Thoracic aorta (tissue), 2 donors: ENCODE data around the gene IPO11. TPM values are rescaled to one million over a fixed set of nuclear protein-coding genes. Genes with fewer than 3 reads are reported as not detected.

Source experiments
- ATAC-seq: fragments of 150-250 bp; one replicate; pipeline ENCODE4 v1.8.0; 2017; ENCODE audit warnings: low read depth; ENCODE audit not compliant: insufficient number of reproducible peaks, low FRiP score
- DNase-seq: peaks from one replicate; pipeline ENCODE4 v3.0.0-alpha.2; 2020; ENCODE audit warnings: low spot score
- H3K27ac ChIP-seq, 2 donors: fragments of 200-600 bp; sonication (generic); 1 replicate in 1 of 2; 2 replicates in 1 of 2; pipeline ENCODE4 v1.5.1; 2016; ENCODE audit warnings: mild to moderate bottlenecking in 2 of 2, moderate library complexity in 2 of 2
- H3K27me3 ChIP-seq: fragments of 200-600 bp; sonication (generic); replicated peaks from 2 replicates; pipeline ENCODE4 v1.6.0; 2016; ENCODE audit warnings: mild to moderate bottlenecking; ENCODE audit not compliant: insufficient read depth
- H3K36me3 ChIP-seq: fragments of 200-600 bp; sonication (generic); one replicate; pipeline ENCODE4 v1.5.1; 2016
- H3K4me1 ChIP-seq, 2 donors: fragments of 200-600 bp; sonication (generic); 1 replicate in 1 of 2; 2 replicates in 1 of 2; pipeline versions ENCODE4 v1.5.1 to v1.6.0; 2016; ENCODE audit warnings: low read depth in 2 of 2, mild to moderate bottlenecking in 1 of 2; ENCODE audit not compliant: control insufficient read depth in 1 of 2
- H3K4me3 ChIP-seq: fragments of 200-600 bp; sonication (generic); 2 replicates; pipeline ENCODE4 v1.5.1; 2016; ENCODE audit warnings: mild to moderate bottlenecking
- H3K9me3 ChIP-seq: fragments of 200-600 bp; sonication (generic); 2 replicates; pipeline ENCODE4 v1.5.1; 2016
- total RNA-seq, 2 donors: library from RNA; depleted of rRNA; stranded (reverse); fragments of >200 nt; gene quantifications; one replicate each; pipeline versions ENCODE4 v1.1.0 to v1.2.3, GENCODE V29; 2016
- TF ChIP-seq, protein P1 (sequence below): fragments of 200-600 bp; sonication (generic); IDR thresholded peaks from one replicate; pipeline ENCODE4 v1.5.1; 2019; ENCODE audit warnings: antibody characterized with exemption

Gene IPO11
- total RNA-seq, 2 donors from 2014 or later, result 10.7 to 16.5 TPM

DNA sequence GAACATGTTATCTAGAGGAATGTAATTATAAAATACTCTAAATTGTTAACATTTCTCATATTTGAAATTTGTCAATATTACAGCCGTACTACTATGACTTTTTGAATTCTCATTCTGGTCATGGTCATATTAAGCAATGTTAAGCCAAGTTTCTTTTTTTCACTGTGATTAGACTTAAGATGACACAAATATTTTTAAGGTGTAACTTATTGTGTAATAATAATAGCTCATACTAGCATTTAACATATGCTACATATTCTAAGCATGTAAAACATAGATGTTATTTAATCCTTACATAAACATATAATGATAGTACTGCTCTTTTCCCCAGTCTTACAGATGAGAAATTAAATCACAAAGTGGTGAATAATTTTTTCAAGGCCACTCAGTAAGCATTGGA lies 130.2 kb downstream of the IPO11 start:
- TF ChIP-seq, protein P1, sequence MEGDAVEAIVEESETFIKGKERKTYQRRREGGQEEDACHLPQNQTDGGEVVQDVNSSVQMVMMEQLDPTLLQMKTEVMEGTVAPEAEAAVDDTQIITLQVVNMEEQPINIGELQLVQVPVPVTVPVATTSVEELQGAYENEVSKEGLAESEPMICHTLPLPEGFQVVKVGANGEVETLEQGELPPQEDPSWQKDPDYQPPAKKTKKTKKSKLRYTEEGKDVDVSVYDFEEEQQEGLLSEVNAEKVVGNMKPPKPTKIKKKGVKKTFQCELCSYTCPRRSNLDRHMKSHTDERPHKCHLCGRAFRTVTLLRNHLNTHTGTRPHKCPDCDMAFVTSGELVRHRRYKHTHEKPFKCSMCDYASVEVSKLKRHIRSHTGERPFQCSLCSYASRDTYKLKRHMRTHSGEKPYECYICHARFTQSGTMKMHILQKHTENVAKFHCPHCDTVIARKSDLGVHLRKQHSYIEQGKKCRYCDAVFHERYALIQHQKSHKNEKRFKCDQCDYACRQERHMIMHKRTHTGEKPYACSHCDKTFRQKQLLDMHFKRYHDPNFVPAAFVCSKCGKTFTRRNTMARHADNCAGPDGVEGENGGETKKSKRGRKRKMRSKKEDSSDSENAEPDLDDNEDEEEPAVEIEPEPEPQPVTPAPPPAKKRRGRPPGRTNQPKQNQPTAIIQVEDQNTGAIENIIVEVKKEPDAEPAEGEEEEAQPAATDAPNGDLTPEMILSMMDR, result no peak
- Histone ChIP-seq H3K27me3 (no peaks in the 10 kb centered on the region), H3K9me3 (no peaks in the 10 kb centered on the region), H3K4me1 (no peaks in the 10 kb centered on the region), H3K4me3 (no peak overlapping the region), H3K36me3 (no peaks in the 10 kb centered on the region), H3K27ac (no peak overlapping the region)
- no peak for DNase-seq
- ATAC-seq, result no peak

DNA sequence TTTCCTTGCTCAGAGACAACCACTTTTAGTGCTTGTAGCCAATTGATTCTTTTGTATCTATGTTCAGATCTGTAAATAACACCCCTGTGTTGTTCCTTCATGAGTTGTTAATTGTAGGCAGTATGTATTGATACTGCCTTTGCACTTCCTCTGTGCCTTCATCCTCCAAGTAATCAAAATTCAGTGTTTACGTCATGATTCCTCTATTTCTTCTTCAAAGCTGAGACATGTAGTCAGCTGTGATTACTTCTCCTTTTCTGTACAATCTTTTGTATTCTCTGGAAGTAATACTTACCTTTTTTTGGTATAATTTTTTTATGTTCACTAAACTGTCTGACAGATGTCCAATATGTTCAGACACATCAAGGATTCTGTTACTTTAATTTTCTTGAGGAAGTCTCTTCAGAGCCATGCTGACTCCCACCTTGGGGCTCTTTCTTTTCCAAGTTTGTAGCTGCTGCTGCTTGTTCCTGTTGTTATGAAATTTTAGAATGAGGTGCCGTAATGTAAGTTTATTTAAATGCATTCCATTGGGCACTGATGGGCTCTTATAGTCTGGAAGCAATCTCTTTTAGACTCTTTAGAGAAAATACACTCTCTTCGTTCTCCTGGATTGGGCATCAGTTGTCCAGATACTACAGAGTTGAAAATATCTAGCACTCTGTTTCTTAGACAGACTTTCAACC lies 135.5 kb downstream of the IPO11 start:
- ATAC-seq, result no peak
- TF ChIP-seq, protein P1, result no peak
- no peak overlapping the region for H3K27ac ChIP-seq

DNA sequence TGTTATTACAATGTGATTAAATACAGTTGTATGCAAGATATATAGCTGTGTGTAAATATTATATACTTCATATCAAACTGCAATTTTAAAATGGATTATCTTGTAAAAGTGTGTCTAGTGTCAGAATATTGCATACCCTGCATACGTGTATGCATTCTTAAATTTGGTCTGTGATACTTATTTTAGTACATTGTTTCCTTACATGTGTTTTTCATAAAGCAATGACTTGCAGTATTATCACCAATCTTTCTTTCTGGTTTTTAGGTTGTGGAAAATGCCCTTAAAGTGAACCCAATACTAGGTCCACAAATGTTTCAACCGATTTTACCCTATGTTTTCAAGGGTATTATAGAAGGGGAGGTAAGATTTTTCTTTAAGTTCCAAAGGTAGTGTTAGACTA lies 137.5 kb downstream of the IPO11 start:
- no peak for ATAC-seq
- no peaks in the 10 kb centered on the region for H3K4me1 ChIP-seq

More for the DNA sequence above, 135.5 kb downstream of the IPO11 start:
- Histone ChIP-seq H3K36me3 (no peaks in the 10 kb centered on the region), H3K9me3 (no peaks in the 10 kb centered on the region), H3K4me3 (no peak overlapping the region), H3K4me1 (no peaks in the 10 kb centered on the region), H3K27me3 (no peaks in the 10 kb centered on the region)
- DNase-seq, result no peak

DNA sequence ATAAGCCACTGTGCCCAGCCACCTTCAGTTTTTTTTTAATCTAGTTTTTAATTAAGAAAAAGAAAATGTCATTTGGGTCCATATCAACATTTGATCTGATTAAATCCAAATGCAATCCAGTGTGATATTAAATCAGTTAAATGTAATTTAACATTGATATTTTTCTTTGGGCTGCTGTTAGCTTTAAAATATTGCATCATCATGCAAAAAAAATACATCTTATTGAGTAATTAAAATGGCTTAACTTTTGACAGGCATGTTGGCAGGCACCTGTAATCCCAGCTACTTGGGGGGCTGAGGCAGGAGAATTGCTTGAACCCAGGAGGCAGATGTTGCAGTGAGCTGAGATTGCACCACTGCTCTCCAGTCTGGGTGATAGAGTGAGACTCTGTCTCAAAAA lies 143.4 kb downstream of the IPO11 start:
- Histone ChIP-seq H3K9me3 (no peaks in the 10 kb centered on the region), H3K27me3 (no peaks in the 10 kb centered on the region), H3K4me3 (no peak overlapping the region), H3K4me1 (no peaks in the 10 kb centered on the region), H3K27ac (no peak overlapping the region), H3K36me3 (peaks cover 5% of the 10 kb centered on the region)
- DNase-seq (no peak), ATAC-seq (no peak)
- TF ChIP-seq, protein P1, result no peak

More for the DNA sequence above, 137.5 kb downstream of the IPO11 start:
- H3K36me3 ChIP-seq, result no peaks in the 10 kb centered on the region
- H3K27me3 ChIP-seq, result no peaks in the 10 kb centered on the region
- DNase-seq, result no peak
- no peaks in the 10 kb centered on the region for H3K9me3 ChIP-seq
- TF ChIP-seq, protein P1, result no peak
- no peak overlapping the region for H3K4me3 ChIP-seq
- no peak overlapping the region for H3K27ac ChIP-seq

DNA sequence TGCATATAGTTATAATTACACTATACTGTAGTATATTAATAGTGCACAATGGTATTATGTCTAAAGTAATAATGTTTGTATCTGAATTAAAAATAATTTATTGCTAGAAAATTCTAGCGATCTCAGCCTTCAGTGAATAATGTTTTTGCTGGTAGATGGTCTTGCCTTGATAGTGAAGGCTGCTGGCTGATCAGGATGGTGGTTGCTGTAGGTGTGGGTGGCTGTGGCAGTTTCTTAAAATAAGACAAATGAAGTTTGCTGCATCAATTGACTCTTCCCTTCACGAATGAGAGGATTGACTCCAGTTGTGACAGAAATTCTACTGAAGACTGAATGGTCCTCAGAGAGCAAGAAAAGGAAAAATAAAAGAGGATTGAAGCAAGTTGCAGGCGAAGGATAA lies 146.4 kb downstream of the IPO11 start:
- Histone ChIP-seq H3K4me3 (no peak overlapping the region), H3K27me3 (no peaks in the 10 kb centered on the region), H3K9me3 (no peaks in the 10 kb centered on the region), H3K36me3 (peaks cover 6% of the 10 kb centered on the region), H3K4me1 (no peaks in the 10 kb centered on the region), H3K27ac (no peak overlapping the region)
- DNase-seq (no peak), ATAC-seq (no peak)
- TF ChIP-seq, protein P1, result no peak
